ENCODE results near the gene TBC1D1.
"Not testable (repeated sequence)": the region's sequence is repeated elsewhere in the genome, so short reads cannot be mapped to it uniquely, and the experiment has no call there.

The TBC1D1 gene

DNA sequence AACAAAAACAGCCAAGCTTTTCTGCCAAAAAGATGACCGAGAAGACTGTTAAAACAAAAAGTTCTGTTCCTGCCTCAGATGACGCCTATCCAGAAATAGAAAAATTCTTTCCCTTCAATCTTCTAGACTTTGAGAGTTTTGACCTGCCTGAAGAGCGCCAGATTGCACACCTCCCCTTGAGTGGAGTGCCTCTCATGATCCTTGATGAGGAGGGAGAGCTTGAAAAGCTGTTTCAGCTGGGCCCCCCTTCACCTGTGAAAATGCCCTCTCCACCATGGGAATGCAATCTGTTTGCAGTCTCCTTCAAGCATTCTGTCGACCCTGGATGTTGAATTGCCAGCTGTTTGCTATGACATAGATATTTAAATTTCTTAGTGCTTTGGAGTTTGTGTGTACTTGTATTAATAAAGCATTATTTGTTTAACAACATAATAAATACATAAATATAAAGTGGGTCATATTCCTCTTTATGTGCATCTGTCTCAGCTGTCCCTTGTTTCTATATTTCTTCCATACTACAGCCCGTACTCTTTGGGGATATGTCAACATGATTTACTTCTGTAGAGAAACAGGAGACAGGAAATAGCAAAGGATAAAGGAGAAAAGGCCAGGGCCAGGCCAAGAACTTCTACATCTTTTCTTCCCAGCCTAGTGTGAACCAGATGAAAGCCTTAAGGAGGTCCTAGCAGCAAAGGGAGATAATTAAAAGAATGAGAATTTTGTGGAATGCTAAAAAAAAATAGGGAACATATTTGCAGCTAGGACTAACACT lies 70.0 kb downstream of the TBC1D1 start:
- no peak for DNase-seq (ENCODE audit: extremely low read depth in 1 of 2, low read depth in 1 of 2)

DNA sequence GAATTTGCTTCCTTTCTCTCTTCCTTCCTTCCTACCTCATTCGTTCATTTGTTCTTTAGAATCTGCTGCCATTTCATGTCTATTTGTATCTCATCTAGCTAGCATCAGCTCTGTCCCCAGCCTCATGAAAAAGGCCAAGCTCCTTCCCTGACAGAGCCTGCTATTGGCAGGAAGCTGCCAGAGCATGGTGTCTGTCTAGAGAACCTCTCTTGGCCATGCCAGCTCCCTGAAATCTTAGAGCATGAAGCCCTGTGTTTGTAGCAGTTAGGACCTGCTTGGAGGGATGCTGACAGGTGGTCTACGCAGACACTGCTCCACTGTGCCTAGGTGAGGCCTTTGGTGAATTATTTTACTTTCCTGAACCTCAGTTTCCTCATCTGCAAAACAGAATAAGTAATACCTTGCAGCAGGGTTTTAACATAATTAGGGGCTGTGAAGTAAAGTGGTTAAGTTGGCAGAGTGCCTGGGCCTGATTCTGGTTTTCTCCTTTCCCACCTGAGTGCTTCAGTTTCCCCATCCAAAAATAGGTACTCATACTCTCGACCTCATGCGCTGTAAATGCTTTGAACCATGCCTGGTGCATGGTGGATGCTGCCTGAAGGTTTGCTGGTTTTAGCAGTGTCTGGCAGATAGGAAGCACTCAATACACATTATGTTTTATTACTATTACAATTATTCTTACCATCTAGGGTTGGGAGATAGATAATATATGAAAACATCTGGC lies 74.0 kb downstream of the TBC1D1 start:
- DNase-seq (ENCODE audit: extremely low read depth in 1 of 2, low read depth in 1 of 2): no peak

DNA sequence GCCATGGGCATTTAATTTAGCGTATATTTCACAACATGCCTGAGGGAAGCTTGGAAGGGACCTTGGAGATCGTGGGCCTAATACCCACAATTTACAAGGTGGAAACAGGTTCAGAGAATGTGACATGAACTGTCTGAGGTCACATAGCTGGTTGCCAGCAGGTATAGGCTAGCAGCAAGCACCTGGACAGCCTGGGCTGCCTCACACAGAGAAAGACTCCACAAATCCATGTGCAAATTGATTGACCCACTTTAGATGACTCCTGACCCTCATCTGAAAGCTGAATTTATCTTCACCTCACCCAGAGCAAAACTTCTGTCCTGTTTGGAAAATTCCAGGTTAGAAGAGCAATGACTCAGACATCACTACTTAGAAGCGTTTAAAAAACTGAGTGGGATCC lies 75.2 kb downstream of the TBC1D1 start:
- no peak for DNase-seq (ENCODE audit: extremely low read depth in 1 of 2, low read depth in 1 of 2)

DNA sequence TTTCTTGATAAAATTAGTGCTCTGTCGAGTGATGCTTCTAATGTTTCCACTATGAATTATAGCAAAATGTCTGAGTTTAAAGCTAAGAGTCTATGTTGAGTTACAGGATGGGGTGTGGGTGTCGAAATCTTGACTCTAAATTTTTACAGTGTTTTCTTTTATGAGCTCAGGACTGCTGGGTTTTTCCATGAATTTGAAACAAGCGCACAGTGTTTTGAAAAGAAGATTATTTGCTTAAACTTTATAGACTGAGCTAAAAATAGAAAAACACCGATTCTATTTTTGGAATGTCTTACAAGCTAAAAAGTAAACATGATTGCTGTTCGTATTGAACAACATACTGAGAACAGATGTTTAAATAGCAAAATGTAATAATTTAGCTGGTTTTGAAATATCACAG lies 76.9 kb downstream of the TBC1D1 start:
- DNase-seq (ENCODE audit: extremely low read depth in 1 of 2, low read depth in 1 of 2): no peak

DNA sequence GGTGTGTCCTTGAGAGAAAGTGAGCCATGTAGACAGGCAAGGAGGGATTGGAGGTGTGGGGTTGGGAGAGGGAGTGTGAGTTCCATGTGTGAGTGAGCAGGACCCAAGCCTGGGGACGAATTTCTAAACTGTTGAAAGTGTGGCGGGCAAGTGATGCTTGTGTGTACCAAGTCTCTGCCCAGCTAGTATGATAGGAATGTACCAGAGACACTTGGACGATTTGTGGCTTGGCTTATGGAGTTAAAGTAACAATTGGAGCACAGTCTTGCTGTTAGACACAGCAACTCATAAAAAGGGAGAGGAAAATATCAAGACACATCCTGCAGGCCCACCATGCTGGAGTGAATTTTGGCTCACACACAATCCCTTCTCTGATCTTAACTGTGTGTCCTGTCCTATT lies 77.9 kb downstream of the TBC1D1 start:
- DNase-seq (ENCODE audit: extremely low read depth in 1 of 2, low read depth in 1 of 2): no peak

DNA sequence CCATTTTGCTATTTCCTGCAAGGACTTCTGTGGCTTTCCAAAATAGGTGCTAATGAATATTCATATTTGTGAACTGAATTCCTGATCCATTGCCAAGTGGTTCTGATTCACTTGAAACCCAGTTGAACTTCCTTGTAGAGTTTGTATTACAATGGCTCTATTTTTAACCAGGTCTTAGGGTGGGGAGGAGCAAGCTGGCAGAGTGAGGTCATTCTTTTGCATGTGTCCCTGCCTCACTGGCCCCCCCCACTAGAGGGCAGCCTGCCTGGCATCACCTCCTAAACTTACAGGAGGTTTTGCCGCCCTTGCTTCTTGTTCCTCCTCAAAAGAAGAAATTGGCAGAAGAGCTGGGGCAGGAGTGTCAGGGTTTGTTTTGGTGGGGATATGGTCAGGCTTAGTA lies 79.8 kb downstream of the TBC1D1 start:
- peak in 1 of 2 donors; percentile 54 for DNase-seq (ENCODE audit: extremely low read depth in 1 of 2, low read depth in 1 of 2)

DNA sequence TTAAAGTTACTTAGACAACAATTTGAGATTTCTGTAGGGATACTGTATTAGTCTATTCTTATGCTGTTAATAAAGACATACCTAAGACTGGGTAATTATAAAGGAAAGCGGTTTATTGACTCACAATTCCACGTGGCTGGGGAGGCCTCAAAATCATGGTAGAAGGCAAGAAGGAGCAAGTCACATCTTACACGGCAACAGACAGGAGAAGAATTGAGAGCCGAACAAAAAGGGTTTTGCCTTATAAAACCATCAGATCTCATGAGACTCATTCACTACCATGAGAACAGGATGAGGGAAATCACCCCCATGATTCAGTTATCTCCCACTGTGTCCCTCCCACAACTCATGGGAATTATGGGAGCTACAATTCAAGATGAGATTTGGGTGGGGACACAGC lies 80.3 kb downstream of the TBC1D1 start:
- no peak for DNase-seq (ENCODE audit: extremely low read depth in 1 of 2, low read depth in 1 of 2)

DNA sequence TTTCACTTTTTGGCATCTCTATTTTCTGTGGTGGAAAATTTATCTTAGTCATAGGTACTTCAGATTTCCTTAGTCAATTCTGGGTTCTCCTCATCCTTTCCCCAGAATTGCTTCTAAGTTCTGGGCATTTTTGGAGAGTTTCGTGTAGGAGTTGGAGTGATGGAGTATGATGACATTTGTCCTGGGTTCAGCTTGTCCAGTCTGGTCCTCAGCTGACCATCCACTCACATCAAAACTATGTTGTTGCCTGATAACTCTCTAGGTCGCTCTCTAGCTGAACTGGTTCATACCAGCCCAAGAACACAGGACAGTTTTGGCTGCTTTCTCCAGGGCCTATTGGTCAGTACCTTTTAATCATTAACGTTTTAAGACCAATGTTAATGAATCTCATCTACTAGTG lies 82.6 kb downstream of the TBC1D1 start:
- DNase-seq (ENCODE audit: extremely low read depth in 1 of 2, low read depth in 1 of 2): no peak

DNA sequence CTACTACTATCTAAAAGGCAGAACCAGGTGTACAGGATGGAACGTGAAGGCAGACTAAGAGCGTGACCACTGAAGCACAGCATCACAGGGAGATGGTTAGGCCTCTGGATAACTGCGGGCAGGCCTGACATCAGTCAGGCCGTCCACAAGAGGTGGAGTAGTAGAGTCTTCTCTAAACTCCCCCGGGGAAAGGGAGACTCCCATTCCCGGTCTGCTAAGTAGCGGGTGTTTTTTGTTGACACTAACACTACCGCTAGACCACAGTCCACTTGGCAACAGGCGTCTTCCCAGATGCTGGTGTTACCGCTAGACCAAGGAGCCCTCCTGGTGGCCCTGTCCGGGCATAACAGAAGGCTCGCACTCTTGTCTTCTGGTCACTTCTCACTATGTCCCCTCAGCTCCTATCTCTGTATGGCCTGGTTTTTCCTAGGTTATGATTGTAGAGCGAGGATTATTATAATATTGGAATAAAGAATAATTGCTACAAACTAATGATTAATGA lies 84.5 kb downstream of the TBC1D1 start:
- not testable (repeated sequence) for DNase-seq (ENCODE audit: extremely low read depth in 1 of 2, low read depth in 1 of 2)

DNA sequence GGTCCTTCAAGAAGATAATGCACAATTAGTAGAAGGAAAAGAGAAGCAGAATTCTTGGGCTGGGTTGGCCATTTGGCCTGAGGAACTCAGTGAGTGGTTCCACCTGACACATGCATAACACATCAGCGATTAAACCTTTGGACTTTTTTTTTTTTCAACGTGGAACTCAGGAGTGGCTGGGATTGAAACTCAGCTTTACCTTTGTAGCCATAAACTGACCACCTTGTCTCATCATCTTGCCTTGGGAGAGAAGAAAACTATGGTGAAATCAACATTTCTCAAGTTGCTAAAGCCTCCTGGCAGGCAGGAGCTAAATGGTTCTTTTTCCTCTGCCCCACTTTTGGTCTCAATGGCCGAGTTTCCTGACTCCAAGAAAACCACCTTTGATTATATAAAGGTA lies 85.6 kb downstream of the TBC1D1 start:
- no peak for DNase-seq (ENCODE audit: extremely low read depth in 1 of 2, low read depth in 1 of 2)

DNA sequence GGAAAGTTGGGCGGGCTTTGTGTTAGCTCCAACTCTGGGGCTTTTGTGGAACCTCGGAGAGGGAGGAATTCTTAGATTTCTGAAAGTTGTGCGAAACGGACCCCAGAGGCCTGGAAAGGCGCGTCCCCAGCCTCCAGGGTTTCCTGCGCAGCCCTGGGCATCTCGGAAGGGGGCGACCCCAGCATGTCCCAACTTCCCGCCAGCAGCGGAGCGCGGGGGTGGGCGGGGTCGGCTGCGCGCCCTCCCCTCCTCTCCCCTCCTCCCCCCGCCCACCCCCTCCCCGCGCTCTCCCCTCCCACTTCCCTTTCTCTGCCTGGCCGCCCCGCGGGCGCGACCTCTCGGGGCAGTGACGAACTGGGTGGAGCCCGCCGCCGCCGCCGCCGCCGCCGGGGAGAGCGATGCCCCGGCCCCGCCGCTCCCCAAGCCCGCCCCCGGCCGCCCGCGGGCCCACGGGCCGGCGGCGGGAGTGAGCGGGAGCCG lies 86.1 kb downstream of the TBC1D1 start:
- DNase-seq (ENCODE audit: extremely low read depth in 1 of 2, low read depth in 1 of 2): peak; percentile 45 to 66

DNA sequence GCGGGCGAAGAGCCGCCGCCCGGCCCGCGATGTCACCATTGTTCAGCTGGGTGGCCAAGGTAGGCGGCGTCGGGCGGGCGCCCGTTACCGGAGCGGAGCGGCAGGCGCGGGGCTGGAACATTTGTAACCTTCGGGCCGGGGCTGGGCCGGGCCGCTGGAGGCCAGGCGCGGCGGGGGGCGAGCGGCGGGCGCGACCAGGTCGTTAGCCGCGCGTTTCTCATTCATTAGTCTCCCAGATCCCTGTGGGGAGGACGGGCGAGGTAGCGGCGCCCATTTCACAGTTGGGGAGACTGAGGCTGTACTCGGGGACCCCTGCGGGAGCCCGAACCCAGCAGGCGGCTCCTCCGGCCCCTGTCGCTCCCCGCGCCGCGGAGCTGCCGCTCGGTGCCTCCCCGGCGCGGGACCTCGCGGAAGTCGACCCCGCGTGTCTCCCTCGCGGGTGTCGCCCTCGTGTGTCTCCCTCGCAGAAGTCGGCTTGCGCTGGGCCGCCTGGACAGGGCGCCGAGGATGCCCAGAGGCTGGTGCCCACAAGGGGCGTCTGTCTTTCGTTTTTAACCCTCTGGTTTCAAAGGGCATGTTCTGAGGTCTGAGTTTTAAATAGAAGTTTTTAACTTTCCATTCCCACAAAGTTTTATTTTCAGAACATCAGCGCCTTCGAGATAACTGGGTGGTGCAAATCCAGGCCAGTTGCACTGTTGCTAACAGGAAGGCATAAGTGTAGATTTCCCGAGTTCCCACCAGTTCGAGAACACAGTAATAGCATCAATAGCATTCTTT lies 86.8 kb downstream of the TBC1D1 start:
- DNase-seq (ENCODE audit: extremely low read depth in 1 of 2, low read depth in 1 of 2): peak; percentile 49 to 63

DNA sequence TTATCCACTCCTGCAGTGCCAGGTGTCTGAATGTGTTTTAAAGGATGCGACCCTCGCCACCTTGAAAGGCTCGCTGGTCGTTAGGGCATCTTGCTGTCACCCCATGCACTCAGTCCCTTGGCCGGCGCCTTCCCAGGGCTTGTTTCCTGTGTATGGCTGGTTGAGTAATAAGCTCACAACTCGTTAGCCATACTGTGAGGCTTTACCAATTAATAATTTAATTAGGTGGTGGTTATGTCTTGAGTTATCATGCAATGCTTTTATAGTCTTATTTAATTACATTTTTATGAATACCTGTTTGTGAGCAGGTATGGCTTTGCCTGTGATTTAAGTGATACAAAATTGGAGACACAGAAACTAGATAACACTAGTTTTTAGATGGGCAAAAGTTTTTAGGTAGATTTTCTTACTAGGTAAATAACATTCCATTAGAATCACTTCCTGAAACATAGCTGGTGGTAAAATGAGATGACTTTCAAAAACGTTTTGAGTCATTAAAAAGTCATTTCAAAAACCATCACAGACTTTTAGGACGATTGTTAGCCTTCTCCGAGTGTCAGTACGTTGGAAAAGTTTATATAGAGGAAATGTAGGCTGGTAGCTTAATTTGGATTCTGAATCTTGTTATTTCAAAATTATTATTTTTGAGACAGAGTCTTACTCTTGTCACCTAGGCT lies 87.5 kb downstream of the TBC1D1 start:
- DNase-seq (ENCODE audit: extremely low read depth in 1 of 2, low read depth in 1 of 2): no peak

DNA sequence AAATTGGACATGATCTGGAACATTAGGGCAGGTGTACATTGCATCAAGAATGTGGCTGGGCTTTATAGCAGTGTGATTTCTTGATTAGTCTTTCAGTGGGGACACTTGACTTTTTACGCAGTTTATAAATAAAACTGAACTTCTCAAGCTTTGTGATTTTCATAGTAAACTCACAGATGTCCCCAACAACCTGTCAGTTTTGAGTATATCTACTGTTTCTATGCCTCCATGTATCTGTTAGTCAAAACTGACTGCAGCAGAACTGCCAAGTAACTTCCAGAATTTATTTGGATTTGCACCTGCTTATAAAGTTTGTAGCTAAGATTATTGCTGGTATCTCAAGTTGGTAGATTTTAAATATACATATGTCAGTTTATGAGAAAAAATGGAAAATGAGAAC lies 89.4 kb downstream of the TBC1D1 start:
- no peak for DNase-seq (ENCODE audit: extremely low read depth in 1 of 2, low read depth in 1 of 2)

DNA sequence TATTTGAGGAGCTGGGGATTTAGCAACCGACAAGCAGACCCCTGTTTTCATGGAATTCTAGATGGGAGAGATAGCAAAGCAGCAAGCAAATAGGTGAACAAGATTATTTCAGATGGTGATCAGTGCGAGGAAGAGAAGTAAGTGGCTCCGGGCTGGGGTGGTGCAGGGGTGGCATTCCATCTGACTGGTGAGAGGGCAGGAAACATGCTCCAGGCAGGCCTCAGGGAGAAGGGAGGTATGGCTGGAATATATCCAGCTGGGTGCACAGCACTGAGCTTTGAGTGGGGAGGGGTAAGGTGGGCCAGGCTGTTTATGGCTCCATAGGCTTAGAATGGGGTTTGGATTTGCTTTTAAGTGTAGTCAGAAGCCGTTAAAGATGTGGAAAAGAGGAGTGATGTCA lies 90.5 kb downstream of the TBC1D1 start:
- no peak for DNase-seq (ENCODE audit: extremely low read depth in 1 of 2, low read depth in 1 of 2)

DNA sequence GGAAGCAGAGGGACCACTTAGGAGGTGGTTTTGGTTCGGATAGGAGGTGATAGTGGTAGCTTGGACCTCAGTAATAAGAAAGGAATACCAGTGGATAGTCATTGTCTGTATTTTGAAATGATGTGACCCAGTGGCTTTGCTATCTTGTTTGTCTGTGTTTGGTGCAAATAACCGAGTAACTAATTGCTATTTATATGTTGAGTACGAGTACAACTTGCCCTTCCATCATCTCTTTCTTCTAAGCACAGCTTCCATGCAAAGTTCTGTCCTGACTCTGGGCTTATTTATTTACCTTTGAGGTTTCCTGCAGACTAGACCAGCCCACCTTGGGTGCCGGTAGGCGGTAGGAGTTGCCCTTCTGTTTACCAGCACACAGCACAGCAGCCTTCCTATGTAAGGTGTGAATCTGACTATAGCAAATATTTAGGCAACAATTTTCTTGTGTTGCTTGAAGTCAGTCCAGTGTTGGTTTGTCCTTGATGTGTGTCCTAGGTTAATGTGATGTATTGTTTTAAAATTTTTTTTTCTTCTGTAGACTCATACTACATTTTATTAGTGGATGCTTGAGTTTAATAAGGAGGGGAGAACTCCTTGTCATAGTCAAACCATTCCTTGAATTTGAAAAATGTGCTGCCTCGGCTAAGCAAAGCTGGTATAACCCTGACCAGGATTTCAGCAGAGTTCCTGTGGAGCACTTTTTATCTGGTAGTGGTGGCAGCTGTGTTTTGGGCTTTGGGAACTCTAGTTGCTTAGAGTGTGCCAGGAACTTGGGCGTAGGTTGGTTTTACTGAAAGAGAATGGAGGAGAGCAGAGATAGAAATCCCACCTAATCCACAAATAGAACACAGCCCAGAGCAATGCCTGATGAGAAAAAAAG lies 91.2 kb downstream of the TBC1D1 start:
- no peak for DNase-seq (ENCODE audit: extremely low read depth in 1 of 2, low read depth in 1 of 2)

DNA sequence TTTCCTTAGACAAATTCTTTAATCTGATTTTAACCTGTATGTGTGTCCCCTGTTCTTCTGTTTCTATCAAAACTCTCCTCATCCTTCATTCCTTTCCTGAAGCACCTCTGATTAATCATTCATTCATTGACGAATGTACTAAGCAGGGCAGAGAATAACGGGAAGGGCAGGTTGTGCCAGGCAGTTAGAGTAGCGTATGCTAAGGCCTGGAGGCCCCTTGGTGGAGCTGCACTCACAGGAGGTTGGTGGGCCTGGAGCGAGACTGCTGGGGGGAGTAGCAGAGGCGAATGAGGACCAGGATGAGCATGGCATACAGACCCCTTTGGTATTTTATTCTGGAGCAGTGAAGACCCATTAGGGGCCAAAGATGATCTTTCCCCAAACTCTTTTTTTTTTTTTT lies 91.9 kb downstream of the TBC1D1 start:
- DNase-seq (ENCODE audit: extremely low read depth in 1 of 2, low read depth in 1 of 2): no peak

DNA sequence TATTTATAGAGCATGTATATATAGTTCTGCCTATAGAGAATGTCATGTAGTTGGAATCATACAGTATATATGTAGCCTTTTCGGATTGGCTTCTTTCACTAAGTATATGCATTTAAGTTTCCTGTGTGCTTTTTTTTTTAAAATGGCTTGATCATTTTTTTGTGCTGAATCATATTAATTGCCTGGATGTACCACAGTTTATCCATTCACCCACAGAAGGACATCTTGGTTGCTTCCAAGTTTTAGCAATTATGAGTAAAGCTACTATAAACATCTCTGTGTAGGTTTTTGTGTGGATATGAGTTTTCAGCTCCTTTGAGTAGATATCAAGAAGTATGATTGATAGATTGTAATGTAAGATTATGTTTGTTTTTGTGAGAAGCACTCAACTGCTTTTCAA lies 93.1 kb downstream of the TBC1D1 start:
- no peak for DNase-seq (ENCODE audit: extremely low read depth in 1 of 2, low read depth in 1 of 2)

DNA sequence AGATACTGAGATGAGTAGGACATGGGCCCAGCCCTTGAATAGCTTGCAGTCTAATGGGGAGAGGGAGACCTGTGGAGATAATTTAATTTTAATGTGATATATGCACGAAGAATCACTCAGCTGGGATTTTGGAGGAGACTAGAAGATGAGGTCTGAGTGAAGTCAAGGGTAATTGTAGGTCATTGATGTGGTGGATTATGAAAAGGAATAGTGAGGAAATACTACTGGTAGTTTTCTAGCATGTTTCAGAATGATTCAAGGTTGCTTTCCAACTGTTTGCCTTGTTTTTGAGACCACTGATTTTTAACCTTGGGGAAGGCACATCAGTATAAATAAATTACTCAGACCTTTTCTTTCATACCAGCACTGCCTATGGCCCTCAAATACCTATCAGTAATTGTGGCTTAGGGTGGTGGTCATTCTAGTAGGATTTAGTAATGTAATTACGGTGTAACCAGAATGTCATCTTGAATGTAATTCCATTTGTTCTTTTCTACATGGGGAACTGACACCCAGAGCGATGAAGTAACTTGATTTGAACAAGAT lies 94.9 kb downstream of the TBC1D1 start:
- no peak for DNase-seq (ENCODE audit: extremely low read depth in 1 of 2, low read depth in 1 of 2)

DNA sequence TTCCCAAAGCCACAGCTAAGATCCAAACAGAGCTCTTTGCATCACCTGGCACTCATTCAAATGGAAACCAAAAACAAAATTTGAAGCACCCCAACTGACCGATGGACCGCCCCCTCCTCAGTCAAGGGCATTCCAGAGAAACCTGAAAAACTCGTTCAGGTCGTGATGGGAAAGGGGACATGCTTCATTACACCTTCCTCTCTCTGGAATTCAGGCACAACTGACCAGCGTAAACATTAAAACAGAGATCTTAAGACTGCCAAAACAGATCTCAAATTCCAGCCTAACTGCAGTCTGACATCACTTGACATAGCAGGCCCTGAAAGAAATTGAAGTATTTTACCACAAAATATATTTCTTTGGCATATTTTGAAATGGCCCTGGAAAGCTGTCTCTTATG lies 97.8 kb downstream of the TBC1D1 start:
- no peak for DNase-seq (ENCODE audit: extremely low read depth in 1 of 2, low read depth in 1 of 2)
